Measurements from ENCODE around the gene PDE11A.

DNA sequence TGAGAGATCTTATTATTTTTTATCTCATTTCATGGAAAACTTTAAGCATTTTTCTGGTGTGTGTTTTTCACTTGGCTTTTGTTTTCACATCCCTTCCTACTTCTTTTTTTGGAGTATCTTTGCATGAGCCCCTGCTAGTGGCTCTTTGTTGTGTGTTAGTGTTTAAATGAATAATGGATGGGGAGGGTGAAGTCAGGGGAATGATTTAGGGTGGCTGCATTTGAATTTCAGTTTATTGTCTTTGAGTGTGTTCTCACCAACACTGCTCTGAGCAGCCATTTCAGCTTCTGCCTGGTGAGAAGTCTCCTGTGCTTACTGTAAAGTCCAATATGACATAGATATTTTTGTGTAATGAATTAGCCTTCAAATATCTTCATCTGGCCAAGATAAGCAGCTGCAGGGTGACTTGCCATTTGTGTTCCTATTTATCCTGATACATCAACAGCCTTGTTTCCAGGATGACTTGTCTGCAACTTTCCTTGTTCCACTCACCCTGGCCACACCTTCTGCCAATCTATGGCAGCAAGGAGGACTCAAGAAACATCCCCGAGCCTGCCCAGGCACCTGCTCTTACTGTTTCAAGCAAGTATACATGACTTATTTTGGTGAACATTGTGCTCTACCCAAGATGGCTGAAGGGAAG, 182.6 kb downstream of the PDE11A start:
- TF ChIP-seq, protein P1, sequence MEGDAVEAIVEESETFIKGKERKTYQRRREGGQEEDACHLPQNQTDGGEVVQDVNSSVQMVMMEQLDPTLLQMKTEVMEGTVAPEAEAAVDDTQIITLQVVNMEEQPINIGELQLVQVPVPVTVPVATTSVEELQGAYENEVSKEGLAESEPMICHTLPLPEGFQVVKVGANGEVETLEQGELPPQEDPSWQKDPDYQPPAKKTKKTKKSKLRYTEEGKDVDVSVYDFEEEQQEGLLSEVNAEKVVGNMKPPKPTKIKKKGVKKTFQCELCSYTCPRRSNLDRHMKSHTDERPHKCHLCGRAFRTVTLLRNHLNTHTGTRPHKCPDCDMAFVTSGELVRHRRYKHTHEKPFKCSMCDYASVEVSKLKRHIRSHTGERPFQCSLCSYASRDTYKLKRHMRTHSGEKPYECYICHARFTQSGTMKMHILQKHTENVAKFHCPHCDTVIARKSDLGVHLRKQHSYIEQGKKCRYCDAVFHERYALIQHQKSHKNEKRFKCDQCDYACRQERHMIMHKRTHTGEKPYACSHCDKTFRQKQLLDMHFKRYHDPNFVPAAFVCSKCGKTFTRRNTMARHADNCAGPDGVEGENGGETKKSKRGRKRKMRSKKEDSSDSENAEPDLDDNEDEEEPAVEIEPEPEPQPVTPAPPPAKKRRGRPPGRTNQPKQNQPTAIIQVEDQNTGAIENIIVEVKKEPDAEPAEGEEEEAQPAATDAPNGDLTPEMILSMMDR (IDR thresholded peaks at IDR 0.05; ENCODE audit: control extremely low read depth in 1 of 3, insufficient read depth in 1 of 3, low read depth in 1 of 3, low read length in 3 of 3), result no peak
- TF ChIP-seq POLR2A (IDR thresholded peaks at IDR 0.05; ENCODE audit: control extremely low read depth in 1 of 2, low read depth in 2 of 2, low read length in 2 of 2), result no peak
- TF ChIP-seq EZH2 (IDR thresholded peaks at IDR 0.05; ENCODE audit: low read depth, low read length, severe bottlenecking), result no peak
- no peak for TF ChIP-seq RBBP5 (IDR thresholded peaks at IDR 0.05; ENCODE audit: borderline replicate concordance, low read depth, low read length)
- no peak for TF ChIP-seq SRF (IDR thresholded peaks at IDR 0.05; ENCODE audit: low read depth, low read length)

All from H1 (cell line).